ENCODE measurements around the gene ATXN1. TPM values are rescaled to one million over a fixed set of nuclear protein-coding genes. Genes with fewer than 3 reads are reported as not detected.
"Not testable (repeated sequence)": the region's sequence is repeated elsewhere in the genome, so short reads cannot be mapped to it uniquely, and the experiment has no call there.

ATXN1 gene
- total RNA-seq, 1 experiment from 2014 or later = 20.8 TPM

DNA sequence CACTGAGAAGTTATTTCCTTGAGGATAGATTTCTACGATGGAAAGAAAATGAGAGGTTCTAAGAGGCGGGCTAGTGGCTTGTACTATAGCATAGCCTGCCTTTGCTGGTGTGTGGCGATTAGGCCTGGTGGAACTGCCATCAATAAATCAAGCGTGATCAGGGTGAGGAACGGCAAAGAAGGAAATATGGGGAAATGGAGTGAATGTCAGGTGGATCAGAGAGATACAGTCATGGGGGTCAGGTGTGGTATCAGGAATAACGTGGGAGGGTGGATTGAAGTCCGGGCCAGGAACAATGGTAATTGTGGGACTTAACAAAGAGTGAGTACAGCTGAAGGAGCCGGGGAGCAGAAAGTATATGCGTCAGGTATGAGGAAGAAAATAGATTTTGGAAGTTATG is 500.7 kb downstream of the ATXN1 start:
- H3K27ac ChIP-seq; H3K4me3 ChIP-seq; H3K4me1 ChIP-seq (replicated peaks); H3K36me3 ChIP-seq; H3K27me3 ChIP-seq (replicated peaks); DNase-seq (ENCODE audit: low read depth in 1 of 2, low spot score in 2 of 2); H3K9me3 ChIP-seq (replicated peaks): not testable (repeated sequence)

DNA sequence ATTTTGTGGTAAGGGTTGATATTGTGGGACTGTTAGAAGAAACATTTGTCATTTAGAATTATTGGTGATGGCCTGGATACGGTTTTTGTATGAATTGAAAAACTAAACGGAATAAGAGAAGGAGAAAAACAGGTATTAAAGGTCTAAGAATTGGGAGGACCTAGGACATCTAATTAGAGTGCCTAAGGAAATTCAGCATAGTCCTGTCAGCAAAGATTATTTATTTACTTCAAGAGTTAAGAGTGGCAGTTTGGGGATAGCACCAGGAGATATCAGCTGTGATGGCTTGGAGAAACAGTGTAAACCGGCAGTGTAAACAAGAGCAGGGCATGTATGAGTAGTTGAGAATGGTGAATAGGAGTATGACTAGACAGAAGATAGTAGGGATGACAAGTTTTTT is 501.7 kb downstream of the ATXN1 start:
- H3K4me3 ChIP-seq; H3K27me3 ChIP-seq (replicated peaks); H3K36me3 ChIP-seq; DNase-seq (ENCODE audit: low read depth in 1 of 2, low spot score in 2 of 2); H3K9me3 ChIP-seq (replicated peaks); H3K27ac ChIP-seq; H3K4me1 ChIP-seq (replicated peaks): not testable (repeated sequence)

DNA sequence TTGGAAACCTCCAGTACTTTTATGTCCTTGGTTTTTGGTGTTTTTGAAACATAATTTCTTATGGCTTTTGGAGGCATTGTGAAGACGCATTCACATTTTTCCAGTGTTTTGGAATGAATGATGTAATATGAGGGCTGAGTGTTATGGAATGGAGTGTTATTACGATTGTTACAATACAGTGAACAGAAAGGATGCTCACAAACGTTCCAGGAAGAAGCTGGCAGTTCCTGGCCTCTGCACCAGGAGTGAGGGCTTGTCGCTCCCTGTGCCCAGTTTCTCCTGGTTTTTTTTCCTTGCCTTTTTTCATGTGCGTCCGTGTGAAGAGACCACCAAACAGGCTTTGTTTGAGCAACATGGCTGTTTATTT is 502.6 kb downstream of the ATXN1 start:
- no peak overlapping the region for H3K27ac ChIP-seq
- no peak overlapping the region for H3K4me3 ChIP-seq
- no peaks in the 10 kb centered on the region for H3K4me1 ChIP-seq (replicated peaks)
- no peak for DNase-seq (ENCODE audit: low read depth in 1 of 2, low spot score in 2 of 2)
- H3K36me3 ChIP-seq = peaks cover 9% of the 10 kb centered on the region
- H3K27me3 ChIP-seq (replicated peaks) = no peaks in the 10 kb centered on the region
- H3K9me3 ChIP-seq (replicated peaks) = no peaks in the 10 kb centered on the region

DNA sequence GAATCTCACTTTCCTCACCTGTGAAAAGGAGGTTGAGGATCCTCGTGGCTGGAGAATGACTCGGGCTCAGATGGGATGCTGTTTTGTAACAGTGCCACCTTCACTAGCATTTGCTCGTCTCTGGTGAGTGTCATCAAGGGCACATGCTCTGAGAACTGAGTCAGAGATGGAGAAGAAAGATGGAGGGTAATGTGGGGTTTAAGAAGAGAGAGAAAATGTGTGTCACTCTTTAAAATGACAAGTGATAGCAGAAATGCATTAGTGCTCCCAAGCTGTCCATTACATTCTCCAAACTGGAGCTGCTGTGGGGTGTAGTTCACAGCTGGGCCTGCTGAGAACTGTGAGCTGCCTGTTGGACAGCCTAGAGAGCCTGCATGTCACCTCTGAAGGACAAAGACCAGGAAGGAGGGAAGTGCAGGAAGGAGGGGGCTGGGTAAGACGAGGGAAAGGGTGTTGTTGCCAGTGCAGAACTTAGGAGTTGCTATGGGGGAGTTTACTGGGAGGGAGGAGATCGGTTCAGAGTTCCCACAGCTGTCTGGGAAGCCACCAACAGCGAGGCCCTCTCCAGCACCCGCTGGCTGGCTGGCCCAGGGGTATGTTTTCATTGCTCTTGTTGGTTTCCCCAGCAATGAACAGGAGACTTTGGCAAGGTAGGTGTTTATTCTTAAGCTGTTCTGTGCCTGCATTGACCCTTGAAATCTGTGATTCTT is 503.1 kb downstream of the ATXN1 start:
- H3K27ac ChIP-seq = no peak overlapping the region
- no peaks in the 10 kb centered on the region for H3K9me3 ChIP-seq (replicated peaks)
- no peaks in the 10 kb centered on the region for H3K27me3 ChIP-seq (replicated peaks)
- no peaks in the 10 kb centered on the region for H3K4me1 ChIP-seq (replicated peaks)
- H3K36me3 ChIP-seq = peaks cover 9% of the 10 kb centered on the region
- DNase-seq (ENCODE audit: low read depth in 1 of 2, low spot score in 2 of 2) = no peak
- H3K4me3 ChIP-seq = no peak overlapping the region

DNA sequence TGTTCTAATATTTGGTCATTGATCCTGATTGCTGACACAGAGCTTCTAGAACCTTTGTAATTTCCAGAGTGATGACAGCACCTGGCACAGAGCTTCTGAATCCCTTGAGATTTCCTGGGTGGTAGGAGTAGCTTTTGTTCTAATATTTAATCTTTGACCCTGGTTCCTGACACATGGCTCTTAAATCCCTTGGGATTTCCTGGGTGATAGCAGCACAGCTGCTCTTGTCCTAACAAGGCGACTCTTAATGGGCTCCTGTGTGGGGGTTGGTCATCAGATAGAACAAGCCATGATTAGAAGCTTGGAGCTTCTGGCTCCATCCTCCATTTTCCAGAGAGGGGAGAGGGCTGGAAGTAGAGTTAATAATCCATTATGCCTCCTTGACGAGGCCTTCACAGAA is 504.5 kb downstream of the ATXN1 start:
- no peaks in the 10 kb centered on the region for H3K9me3 ChIP-seq (replicated peaks)
- peaks cover 9% of the 10 kb centered on the region for H3K36me3 ChIP-seq
- no peak for DNase-seq (ENCODE audit: low read depth in 1 of 2, low spot score in 2 of 2)
- H3K27me3 ChIP-seq (replicated peaks) = no peaks in the 10 kb centered on the region
- no peaks in the 10 kb centered on the region for H3K4me1 ChIP-seq (replicated peaks)
- H3K4me3 ChIP-seq = no peak overlapping the region
- H3K27ac ChIP-seq = no peak overlapping the region

DNA sequence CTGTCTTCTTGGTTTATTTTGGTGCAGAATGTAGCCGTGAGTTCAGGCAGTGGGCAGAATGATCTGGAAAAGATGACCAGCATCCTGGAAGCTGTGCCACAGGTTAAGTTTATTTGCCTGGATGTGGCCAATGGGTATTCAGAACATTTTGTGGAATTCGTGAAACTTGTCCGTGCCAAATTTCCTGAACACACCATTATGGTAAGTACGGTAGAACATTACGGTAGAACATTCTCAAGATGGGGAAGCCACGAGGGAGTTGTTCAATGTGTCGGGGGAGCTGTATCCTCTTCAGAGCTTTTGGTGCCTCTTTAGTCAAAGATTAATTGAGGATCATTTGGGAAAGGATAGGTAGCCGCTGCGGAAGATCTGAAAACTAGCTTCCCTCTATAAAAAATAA is 506.7 kb downstream of the ATXN1 start:
- Histone ChIP-seq H3K4me3 (no peak overlapping the region), H3K27ac (no peak overlapping the region), H3K9me3 (replicated peaks) (no peaks in the 10 kb centered on the region), H3K4me1 (replicated peaks) (no peaks in the 10 kb centered on the region), H3K27me3 (replicated peaks) (no peaks in the 10 kb centered on the region), H3K36me3 (peaks cover 14% of the 10 kb centered on the region)
- DNase-seq (ENCODE audit: low read depth in 1 of 2, low spot score in 2 of 2) = no peak

DNA sequence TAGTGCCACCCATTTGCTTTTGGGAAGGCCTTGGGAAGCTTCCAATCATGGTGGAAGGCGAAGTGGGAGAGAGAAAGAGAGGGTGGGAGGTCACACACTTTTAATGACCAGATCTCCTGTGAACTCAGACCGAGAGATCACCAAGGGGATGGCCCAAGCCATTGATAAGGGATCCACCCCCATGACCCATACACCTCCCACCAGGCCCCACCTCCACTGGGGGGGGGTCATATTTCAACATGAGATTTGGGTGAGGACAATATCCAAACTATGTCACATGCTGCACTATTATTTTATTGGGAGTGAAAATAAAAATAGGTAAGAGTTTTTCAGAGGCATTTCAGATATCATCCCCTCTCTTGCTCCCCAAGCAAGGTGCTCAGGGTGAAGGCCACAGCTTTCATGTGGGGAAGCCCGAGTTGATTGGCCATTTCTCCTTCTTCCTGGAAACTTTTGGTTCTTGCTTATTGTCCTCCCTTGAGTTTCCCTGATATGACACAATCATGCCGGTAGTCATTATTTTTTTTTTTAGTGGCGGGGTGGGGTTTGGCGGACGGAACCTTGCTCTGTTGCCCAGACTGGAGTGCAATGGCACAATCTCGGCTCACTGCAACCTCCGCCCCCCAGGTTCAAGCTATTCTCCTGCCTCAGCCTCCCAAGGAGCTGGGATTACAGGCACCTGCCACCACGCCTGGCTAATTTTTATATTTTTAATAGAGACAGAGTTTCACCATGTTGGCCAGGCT is 507.7 kb downstream of the ATXN1 start:
- peaks cover 14% of the 10 kb centered on the region for H3K36me3 ChIP-seq
- H3K9me3 ChIP-seq (replicated peaks) = no peaks in the 10 kb centered on the region
- no peak for DNase-seq (ENCODE audit: low read depth in 1 of 2, low spot score in 2 of 2)
- H3K4me3 ChIP-seq = no peak overlapping the region
- no peak overlapping the region for H3K27ac ChIP-seq
- H3K4me1 ChIP-seq (replicated peaks) = no peaks in the 10 kb centered on the region
- H3K27me3 ChIP-seq (replicated peaks) = no peaks in the 10 kb centered on the region

DNA sequence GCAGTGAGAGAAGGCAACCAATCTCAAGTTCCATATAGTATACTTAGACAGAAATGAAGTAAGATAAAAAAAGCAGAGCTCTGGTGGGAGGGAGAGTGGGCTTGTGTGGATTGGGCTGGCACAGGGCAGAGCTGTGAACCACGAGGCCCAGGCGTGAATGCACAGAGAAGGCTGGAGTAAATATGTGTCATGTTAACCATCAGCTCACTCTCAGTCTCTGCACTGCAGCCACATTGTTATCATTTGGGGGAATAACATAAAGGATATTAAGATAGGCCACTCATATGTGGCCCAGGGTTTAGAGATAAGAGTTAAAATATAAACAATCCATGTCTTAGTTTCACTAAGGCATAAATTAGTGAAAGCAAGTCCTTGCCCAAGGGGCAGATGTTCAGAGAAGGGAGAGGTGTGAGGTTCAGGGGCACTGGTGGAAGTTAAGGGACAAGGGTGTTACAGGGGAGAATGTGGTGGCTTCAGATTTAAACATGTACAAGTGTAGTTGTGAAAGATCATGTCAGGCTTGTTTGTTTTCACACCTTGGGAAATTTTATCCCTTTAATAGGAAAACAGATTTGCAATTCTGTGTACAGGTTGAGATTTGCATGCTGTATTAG is 508.5 kb downstream of the ATXN1 start:
- no peak overlapping the region for H3K4me3 ChIP-seq
- no peak for DNase-seq (ENCODE audit: low read depth in 1 of 2, low spot score in 2 of 2)
- H3K4me1 ChIP-seq (replicated peaks) = no peaks in the 10 kb centered on the region
- H3K27ac ChIP-seq = no peak overlapping the region
- no peaks in the 10 kb centered on the region for H3K27me3 ChIP-seq (replicated peaks)
- peaks cover 12% of the 10 kb centered on the region; the same call in 1 of the 2 replicates for H3K36me3 ChIP-seq
- H3K9me3 ChIP-seq (replicated peaks) = no peaks in the 10 kb centered on the region

DNA sequence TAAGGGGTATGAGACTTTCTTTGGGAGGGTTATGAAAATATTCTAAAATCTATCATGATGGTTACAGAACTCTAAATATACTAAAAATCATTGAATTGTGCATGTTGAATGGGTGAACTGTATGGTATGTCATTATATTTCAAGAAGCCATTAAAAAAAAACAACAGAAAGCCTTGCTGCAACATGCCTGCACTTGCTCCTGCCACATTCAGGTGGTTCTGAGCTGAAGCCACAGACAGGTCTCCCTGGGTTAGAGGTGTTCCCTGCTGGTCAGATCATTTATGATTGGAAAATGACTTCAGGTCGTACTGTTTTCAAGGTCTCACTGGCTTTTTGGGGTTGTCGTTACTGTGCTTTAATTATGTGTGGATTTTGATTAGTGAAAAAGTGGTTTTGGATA is 509.6 kb downstream of the ATXN1 start:
- H3K9me3 ChIP-seq (replicated peaks) = no peaks in the 10 kb centered on the region
- DNase-seq (ENCODE audit: low read depth in 1 of 2, low spot score in 2 of 2) = no peak
- H3K36me3 ChIP-seq = peaks cover 21% of the 10 kb centered on the region
- no peaks in the 10 kb centered on the region for H3K27me3 ChIP-seq (replicated peaks)
- H3K27ac ChIP-seq = no peak overlapping the region
- H3K4me3 ChIP-seq = no peak overlapping the region
- H3K4me1 ChIP-seq (replicated peaks) = no peaks in the 10 kb centered on the region

DNA sequence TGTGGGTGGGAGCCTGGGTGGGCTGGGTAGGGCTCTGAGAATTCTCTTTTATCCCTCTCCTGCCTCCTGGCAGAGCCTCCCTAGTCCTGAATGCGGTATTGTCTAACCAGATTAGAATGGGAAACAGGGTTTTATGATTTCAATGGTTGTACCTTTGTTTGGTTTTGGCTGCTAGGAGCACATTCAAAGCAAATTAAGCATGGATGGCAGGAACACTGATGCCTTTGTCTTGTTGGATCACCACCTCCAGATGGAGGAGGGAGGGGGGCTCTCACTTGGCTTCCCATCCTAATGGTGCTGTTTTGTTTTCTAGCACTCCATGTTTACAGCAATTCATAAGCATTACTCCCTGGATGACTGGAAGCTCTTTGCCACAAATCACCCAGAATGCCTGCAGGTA is 511.3 kb downstream of the ATXN1 start:
- Histone ChIP-seq H3K27ac (no peak overlapping the region), H3K4me1 (replicated peaks) (peaks cover 4% of the 10 kb centered on the region), H3K4me3 (no peak overlapping the region), H3K36me3 (peaks cover 18% of the 10 kb centered on the region), H3K27me3 (replicated peaks) (no peaks in the 10 kb centered on the region), H3K9me3 (replicated peaks) (no peaks in the 10 kb centered on the region)
- DNase-seq (ENCODE audit: low read depth in 1 of 2, low spot score in 2 of 2) = no peak

Data from SJSA1 (cell line).